HEK293 (cell line): ENCODE measurements around the gene TMEM140.

Experiments
- CTCF ChIA-PET: fragments of 350-600 bp; formaldehyde crosslinking; extraction: SDS; loops from one replicate; lab custom pipeline; 2021; ENCODE audit warnings: antibody characterized with exemption; lab: Yijun Ruan, JAX
- POLR2A ChIA-PET: fragments of 300-600 bp; formaldehyde crosslinking; extraction: SDS; loops from one replicate; lab custom pipeline; 2020; ENCODE audit warnings: antibody characterized with exemption, inconsistent platforms; lab: Yijun Ruan, JAX
- H3K27ac ChIP-seq: fragments of 200-500 bp; sonication (Bioruptor generic); 2 replicates; pipeline ENCODE4 v1.5.1; 2014; ENCODE audit warnings: low read depth, low read length, control low read depth, inconsistent platforms; ENCODE audit errors: extremely low read depth
- H3K36me3 ChIP-seq, 2 experiments: fragments of 200-500 bp in 1 of 2; sonication (Bioruptor generic) in 1 of 2; 1 replicate in 1 of 2; 2 replicates in 1 of 2; pipeline ENCODE4 v1.5.1; 2014 to 2017; ENCODE audit warnings: inconsistent platforms in 2 of 2, low read length in 2 of 2; ENCODE audit not compliant: control insufficient read depth in 2 of 2, insufficient read depth in 1 of 2
- H3K4me1 ChIP-seq: fragments of 200-500 bp; sonication (Bioruptor generic); 2 replicates; pipeline ENCODE4 v1.5.1; 2014; ENCODE audit warnings: mild to moderate bottlenecking, low read length, inconsistent platforms; ENCODE audit not compliant: control insufficient read depth, insufficient read depth
- H3K4me3 ChIP-seq: 2 replicates; pipeline ENCODE4 v1.5.1; 2011; ENCODE audit warnings: low read depth, mild to moderate bottlenecking, control low read depth, low read length, moderate library complexity
- H3K9me3 ChIP-seq: fragments of 200-500 bp; sonication (Bioruptor generic); 2 replicates; pipeline ENCODE4 v1.5.1; 2014; ENCODE audit warnings: low read depth, low read length, inconsistent platforms; ENCODE audit not compliant: control insufficient read depth, insufficient read depth
- GLIS2 ChIP-seq: fragments of 450-650 bp; formaldehyde crosslinking; IDR thresholded peaks from 2 replicates; pipeline ENCODE4 v1.5.1; 2016; ENCODE audit warnings: missing biosample characterization, missing genetic modification characterization
- KLF1 ChIP-seq: fragments of 450-650 bp; formaldehyde crosslinking; IDR thresholded peaks from 2 replicates; pipeline ENCODE4 v1.5.1; 2016; ENCODE audit warnings: missing biosample characterization, missing genetic modification characterization
- MYNN ChIP-seq: fragments of 450-650 bp; formaldehyde crosslinking; IDR thresholded peaks from 2 replicates; pipeline ENCODE4 v1.5.1; 2016; ENCODE audit warnings: missing biosample characterization, missing genetic modification characterization, borderline replicate concordance
- OSR2 ChIP-seq: fragments of 450-650 bp; formaldehyde crosslinking; IDR thresholded peaks from 2 replicates; pipeline ENCODE4 v1.5.1; 2016; ENCODE audit warnings: missing biosample characterization, missing genetic modification characterization
- SALL2 ChIP-seq: fragments of 450-650 bp; formaldehyde crosslinking; IDR thresholded peaks from 2 replicates; pipeline ENCODE4 v1.5.0; 2017; ENCODE audit warnings: missing biosample characterization, mild to moderate bottlenecking, missing genetic modification characterization, borderline replicate concordance
- YY1 ChIP-seq: fragments of 450-650 bp; formaldehyde crosslinking; IDR thresholded peaks from 2 replicates; pipeline ENCODE4 v1.5.1; 2018; ENCODE audit warnings: missing biosample characterization, missing genetic modification characterization
- YY2 ChIP-seq: fragments of 450-650 bp; formaldehyde crosslinking; IDR thresholded peaks from 2 replicates; pipeline ENCODE4 v1.5.1; 2016; ENCODE audit warnings: missing biosample characterization, missing genetic modification characterization
- ZBTB8A ChIP-seq: fragments of 450-650 bp; formaldehyde crosslinking; IDR thresholded peaks from 2 replicates; pipeline ENCODE4 v1.5.1; 2016; ENCODE audit warnings: missing biosample characterization, missing genetic modification characterization
- ZNF221 ChIP-seq: fragments of 450-650 bp; formaldehyde crosslinking; IDR thresholded peaks from 2 replicates; pipeline ENCODE4 v1.5.1; 2017; ENCODE audit warnings: missing biosample characterization, missing genetic modification characterization, borderline replicate concordance
- ZNF292 ChIP-seq: fragments of 450-650 bp; formaldehyde crosslinking; IDR thresholded peaks from 2 replicates; pipeline ENCODE4 v1.5.1; 2016; ENCODE audit warnings: low read depth, missing biosample characterization, missing genetic modification characterization, borderline replicate concordance
- ZNF501 ChIP-seq: fragments of 450-650 bp; formaldehyde crosslinking; IDR thresholded peaks from 2 replicates; pipeline ENCODE4 v1.5.1; 2016; ENCODE audit warnings: missing biosample characterization, missing genetic modification characterization
- ZNF610 ChIP-seq: fragments of 450-650 bp; formaldehyde crosslinking; IDR thresholded peaks from 2 replicates; pipeline ENCODE4 v1.5.1; 2016; ENCODE audit warnings: missing biosample characterization, missing genetic modification characterization, borderline replicate concordance
- ZNF707 ChIP-seq: fragments of 450-650 bp; formaldehyde crosslinking; IDR thresholded peaks from 2 replicates; pipeline ENCODE4 v1.5.1; 2016; ENCODE audit warnings: missing biosample characterization, missing genetic modification characterization
- ZNF76 ChIP-seq: fragments of 450-650 bp; formaldehyde crosslinking; IDR thresholded peaks from 2 replicates; pipeline ENCODE4; 2016; ENCODE audit warnings: low read depth, missing biosample characterization, missing genetic modification characterization, borderline replicate concordance
- TF ChIP-seq, protein P1 (sequence below): fragments of 450-650 bp; formaldehyde crosslinking; IDR thresholded peaks from 2 replicates; pipeline ENCODE4 v1.5.1; 2016; ENCODE audit warnings: missing biosample characterization, missing genetic modification characterization, borderline replicate concordance
- TF ChIP-seq, protein P2 (sequence below): fragments of 450-650 bp; formaldehyde crosslinking; IDR thresholded peaks from 2 replicates; pipeline ENCODE4 v1.5.1; 2016; ENCODE audit warnings: missing biosample characterization, missing genetic modification characterization
- TF ChIP-seq, protein P3 (sequence below): fragments of 450-650 bp; formaldehyde crosslinking; IDR thresholded peaks from 2 replicates; pipeline ENCODE4 v1.5.1; 2016; ENCODE audit warnings: missing biosample characterization, missing genetic modification characterization
- TF ChIP-seq, protein P4 (sequence below): fragments of 450-650 bp; formaldehyde crosslinking; IDR thresholded peaks from 2 replicates; pipeline ENCODE4 v1.5.1; 2016; ENCODE audit warnings: missing biosample characterization, missing genetic modification characterization
- TF ChIP-seq, protein P5 (sequence below): fragments of 450-650 bp; formaldehyde crosslinking; IDR thresholded peaks from 2 replicates; pipeline ENCODE4 v1.5.1; 2016; ENCODE audit warnings: missing biosample characterization, missing genetic modification characterization

The TMEM140 gene

DNA sequence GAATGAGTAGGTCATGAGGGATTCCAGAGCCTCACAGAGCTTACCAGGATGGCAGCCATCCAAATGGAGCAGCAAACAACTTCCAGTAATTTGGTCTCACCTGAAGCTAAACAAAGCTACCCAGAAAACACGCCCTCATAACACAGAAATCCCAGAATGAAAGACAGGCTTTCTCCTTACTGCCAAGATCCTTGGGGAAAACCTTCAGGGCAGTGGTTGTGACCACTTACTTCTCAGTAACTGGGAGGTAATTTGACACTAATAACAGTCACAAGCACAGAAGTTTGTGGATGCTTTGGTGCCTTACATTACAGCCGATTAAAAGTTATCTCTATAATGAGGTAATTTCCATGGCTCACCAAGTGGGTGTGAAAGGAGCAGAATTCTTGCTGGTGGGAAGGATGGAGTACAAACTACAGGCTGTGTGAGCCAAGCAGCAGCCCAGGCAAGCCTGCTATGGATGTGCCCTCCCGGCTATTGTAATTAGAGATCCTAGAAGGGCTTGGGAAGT, 53.0 kb downstream of the TMEM140 start (continued):
- TF ChIP-seq, protein P1, sequence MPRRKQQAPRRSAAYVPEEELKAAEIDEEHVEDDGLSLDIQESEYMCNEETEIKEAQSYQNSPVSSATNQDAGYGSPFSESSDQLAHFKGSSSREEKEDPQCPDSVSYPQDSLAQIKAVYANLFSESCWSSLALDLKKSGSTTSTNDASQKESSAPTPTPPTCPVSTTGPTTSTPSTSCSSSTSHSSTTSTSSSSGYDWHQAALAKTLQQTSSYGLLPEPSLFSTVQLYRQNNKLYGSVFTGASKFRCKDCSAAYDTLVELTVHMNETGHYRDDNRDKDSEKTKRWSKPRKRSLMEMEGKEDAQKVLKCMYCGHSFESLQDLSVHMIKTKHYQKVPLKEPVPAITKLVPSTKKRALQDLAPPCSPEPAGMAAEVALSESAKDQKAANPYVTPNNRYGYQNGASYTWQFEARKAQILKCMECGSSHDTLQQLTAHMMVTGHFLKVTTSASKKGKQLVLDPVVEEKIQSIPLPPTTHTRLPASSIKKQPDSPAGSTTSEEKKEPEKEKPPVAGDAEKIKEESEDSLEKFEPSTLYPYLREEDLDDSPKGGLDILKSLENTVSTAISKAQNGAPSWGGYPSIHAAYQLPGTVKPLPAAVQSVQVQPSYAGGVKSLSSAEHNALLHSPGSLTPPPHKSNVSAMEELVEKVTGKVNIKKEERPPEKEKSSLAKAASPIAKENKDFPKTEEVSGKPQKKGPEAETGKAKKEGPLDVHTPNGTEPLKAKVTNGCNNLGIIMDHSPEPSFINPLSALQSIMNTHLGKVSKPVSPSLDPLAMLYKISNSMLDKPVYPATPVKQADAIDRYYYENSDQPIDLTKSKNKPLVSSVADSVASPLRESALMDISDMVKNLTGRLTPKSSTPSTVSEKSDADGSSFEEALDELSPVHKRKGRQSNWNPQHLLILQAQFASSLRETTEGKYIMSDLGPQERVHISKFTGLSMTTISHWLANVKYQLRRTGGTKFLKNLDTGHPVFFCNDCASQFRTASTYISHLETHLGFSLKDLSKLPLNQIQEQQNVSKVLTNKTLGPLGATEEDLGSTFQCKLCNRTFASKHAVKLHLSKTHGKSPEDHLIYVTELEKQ (tag by site-specific recombination), result 0 out of 2 replicates have a peak, but pooled peaks have one; percentile 35
- TF ChIP-seq MYNN (no peak), ZNF610 (tag by site-specific recombination) (no peak)
- TF ChIP-seq, protein P2, sequence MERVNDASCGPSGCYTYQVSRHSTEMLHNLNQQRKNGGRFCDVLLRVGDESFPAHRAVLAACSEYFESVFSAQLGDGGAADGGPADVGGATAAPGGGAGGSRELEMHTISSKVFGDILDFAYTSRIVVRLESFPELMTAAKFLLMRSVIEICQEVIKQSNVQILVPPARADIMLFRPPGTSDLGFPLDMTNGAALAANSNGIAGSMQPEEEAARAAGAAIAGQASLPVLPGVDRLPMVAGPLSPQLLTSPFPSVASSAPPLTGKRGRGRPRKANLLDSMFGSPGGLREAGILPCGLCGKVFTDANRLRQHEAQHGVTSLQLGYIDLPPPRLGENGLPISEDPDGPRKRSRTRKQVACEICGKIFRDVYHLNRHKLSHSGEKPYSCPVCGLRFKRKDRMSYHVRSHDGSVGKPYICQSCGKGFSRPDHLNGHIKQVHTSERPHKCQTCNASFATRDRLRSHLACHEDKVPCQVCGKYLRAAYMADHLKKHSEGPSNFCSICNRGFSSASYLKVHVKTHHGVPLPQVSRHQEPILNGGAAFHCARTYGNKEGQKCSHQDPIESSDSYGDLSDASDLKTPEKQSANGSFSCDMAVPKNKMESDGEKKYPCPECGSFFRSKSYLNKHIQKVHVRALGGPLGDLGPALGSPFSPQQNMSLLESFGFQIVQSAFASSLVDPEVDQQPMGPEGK (tag by site-specific recombination), result 0 out of 2 replicates have a peak, but pooled peaks have one; percentile 28

DNA sequence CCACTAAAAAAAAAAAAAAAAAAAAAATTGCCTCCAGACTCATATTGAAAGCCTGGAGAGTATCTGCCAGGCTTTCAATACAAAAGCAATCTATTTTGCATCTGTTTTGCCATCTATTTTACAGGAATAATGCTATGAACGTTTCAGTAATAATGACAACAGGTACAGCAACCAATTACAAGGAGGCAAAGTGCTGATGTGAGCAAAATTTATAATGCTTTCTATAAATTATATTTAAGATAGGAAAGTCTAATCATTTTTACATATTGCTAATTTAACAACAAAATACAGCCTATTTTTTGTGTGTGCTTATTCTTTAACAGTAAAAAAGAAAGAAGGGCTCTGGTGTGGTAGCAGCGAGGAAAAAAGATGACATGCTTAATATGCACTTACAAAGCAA, 53.5 kb downstream of the TMEM140 start:
- H3K9me3 ChIP-seq, result no peaks in the 10 kb centered on the region
- TF ChIP-seq GLIS2 (no peak), ZNF76 (tag by site-specific recombination) (no peak), YY2 (tag by site-specific recombination) (no peak), ZBTB8A (tag by site-specific recombination) (0 out of 2 replicates have a peak, but pooled peaks have one; percentile 7), ZNF501 (tag by site-specific recombination) (0 out of 2 replicates have a peak, but pooled peaks have one; percentile 9), KLF1 (tag by site-specific recombination) (no peak)
- TF ChIP-seq, protein P3, sequence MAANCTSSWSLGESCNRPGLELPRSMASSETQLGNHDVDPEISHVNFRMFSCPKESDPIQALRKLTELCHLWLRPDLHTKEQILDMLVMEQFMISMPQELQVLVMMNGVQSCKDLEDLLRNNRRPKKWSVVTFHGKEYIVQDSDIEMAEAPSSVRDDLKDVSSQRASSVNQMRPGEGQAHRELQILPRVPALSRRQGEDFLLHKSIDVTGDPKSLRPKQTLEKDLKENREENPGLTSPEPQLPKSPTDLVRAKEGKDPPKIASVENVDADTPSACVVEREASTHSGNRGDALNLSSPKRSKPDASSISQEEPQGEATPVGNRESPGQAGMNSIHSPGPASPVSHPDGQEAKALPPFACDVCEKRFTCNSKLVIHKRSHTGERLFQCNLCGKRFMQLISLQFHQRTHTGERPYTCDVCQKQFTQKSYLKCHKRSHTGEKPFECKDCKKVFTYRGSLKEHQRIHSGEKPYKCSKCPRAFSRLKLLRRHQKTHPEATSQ (tag by site-specific recombination), result no peak
- peaks cover 5% of the 10 kb centered on the region for H3K4me1 ChIP-seq
- ChIA-PET POLR2A (interaction anchor here (1.1 kb wide), 1 partner anchor 10 kb away, joined by 3 read pairs; the partner anchor contains the start of gene WDR91), CTCF (no interaction called here)
- peaks cover 0 to 71% of the 10 kb centered on the region in 2 experiments; a peak in 2 of 3 replicates for H3K36me3 ChIP-seq
- no peak overlapping the region for H3K27ac ChIP-seq
- no peak overlapping the region for H3K4me3 ChIP-seq

DNA sequence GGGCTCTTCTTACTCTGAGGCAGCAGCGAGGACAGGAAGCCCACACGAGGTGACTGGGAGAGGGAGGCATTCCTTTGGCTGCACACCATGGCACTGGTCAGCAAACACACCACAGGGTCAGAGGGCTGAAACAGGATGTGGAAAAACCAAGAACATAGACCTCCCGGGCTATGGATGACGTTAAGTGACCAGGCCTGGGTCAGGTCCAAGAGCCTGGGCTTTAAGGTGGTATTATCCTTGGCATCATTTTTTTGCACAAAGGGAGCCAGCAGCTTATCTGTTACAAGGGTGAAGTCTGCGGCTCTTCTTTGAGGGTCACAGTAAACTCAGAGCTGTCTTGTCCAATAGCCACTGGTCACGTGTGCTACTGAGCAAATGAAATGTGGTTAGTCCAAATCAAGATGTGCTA, 56.5 kb downstream of the TMEM140 start:
- CTCF ChIA-PET, result no interaction called here
- Histone ChIP-seq H3K36me3 (peaks cover 0 to 53% of the 10 kb centered on the region in 2 experiments; a peak in 2 of 3 replicates), H3K4me3 (no peak overlapping the region), H3K4me1 (peaks cover 11% of the 10 kb centered on the region), H3K27ac (no peak overlapping the region), H3K9me3 (no peaks in the 10 kb centered on the region)
- POLR2A ChIA-PET, result no interaction called here
- TF ChIP-seq, protein P4, sequence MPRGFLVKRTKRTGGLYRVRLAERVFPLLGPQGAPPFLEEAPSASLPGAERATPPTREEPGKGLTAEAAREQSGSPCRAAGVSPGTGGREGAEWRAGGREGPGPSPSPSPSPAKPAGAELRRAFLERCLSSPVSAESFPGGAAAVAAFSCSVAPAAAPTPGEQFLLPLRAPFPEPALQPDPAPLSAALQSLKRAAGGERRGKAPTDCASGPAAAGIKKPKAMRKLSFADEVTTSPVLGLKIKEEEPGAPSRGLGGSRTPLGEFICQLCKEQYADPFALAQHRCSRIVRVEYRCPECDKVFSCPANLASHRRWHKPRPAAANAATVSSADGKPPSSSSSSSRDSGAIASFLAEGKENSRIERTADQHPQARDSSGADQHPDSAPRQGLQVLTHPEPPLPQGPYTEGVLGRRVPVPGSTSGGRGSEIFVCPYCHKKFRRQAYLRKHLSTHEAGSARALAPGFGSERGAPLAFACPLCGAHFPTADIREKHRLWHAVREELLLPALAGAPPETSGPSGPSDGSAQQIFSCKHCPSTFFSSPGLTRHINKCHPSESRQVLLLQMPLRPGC (tag by site-specific recombination), result no peak
- no peak for TF ChIP-seq ZNF707 (tag by site-specific recombination)
- TF ChIP-seq ZNF221 (tag by site-specific recombination), result no peak
- TF ChIP-seq OSR2 (tag by site-specific recombination), result no peak
- no peak for TF ChIP-seq ZNF292 (tag by site-specific recombination)
- no peak for TF ChIP-seq SALL2
- TF ChIP-seq, protein P5, sequence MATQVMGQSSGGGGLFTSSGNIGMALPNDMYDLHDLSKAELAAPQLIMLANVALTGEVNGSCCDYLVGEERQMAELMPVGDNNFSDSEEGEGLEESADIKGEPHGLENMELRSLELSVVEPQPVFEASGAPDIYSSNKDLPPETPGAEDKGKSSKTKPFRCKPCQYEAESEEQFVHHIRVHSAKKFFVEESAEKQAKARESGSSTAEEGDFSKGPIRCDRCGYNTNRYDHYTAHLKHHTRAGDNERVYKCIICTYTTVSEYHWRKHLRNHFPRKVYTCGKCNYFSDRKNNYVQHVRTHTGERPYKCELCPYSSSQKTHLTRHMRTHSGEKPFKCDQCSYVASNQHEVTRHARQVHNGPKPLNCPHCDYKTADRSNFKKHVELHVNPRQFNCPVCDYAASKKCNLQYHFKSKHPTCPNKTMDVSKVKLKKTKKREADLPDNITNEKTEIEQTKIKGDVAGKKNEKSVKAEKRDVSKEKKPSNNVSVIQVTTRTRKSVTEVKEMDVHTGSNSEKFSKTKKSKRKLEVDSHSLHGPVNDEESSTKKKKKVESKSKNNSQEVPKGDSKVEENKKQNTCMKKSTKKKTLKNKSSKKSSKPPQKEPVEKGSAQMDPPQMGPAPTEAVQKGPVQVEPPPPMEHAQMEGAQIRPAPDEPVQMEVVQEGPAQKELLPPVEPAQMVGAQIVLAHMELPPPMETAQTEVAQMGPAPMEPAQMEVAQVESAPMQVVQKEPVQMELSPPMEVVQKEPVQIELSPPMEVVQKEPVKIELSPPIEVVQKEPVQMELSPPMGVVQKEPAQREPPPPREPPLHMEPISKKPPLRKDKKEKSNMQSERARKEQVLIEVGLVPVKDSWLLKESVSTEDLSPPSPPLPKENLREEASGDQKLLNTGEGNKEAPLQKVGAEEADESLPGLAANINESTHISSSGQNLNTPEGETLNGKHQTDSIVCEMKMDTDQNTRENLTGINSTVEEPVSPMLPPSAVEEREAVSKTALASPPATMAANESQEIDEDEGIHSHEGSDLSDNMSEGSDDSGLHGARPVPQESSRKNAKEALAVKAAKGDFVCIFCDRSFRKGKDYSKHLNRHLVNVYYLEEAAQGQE (tag by site-specific recombination), result no peak
- no peak for TF ChIP-seq YY1 (tag by site-specific recombination)
